Spleen (tissue), 7 donors: ENCODE results near the gene TMEM40.

Experiments
- POLR2A ChIP-seq, 3 donors: fragments of 450-650 bp; IDR thresholded peaks; one replicate each; pipeline ENCODE4 v1.5.1; 2017; ENCODE audit warnings: antibody characterized with exemption in 3 of 3, mild to moderate bottlenecking in 1 of 3
- POLR2AphosphoS5 ChIP-seq, 3 donors: sonication (generic); formaldehyde crosslinking; IDR thresholded peaks; one replicate each; pipeline ENCODE4 v1.5.1; 2017; ENCODE audit warnings: antibody characterized with exemption in 3 of 3
- TF ChIP-seq, protein P1 (sequence below), 11 experiments: fragments of 200-600 bp in 7 of 11; fragments of 450-650 bp in 4 of 11; sonication (generic) in 4 of 11; IDR thresholded peaks in 8 of 11; conservative IDR thresholded peaks in 3 of 11; 1 replicate in 7 of 11; 2 replicates in 4 of 11; pipeline versions ENCODE4 v1.4.0 to v1.8.0; 2016 to 2021; ENCODE audit warnings: antibody characterized with exemption in 11 of 11, inconsistent platforms in 4 of 11, mild to moderate bottlenecking in 1 of 11
- donor health status: DM: no; HTN: no; CAD: no; lungs with moderate emphysema.
- donor health status: DM: no; HTN: no; CAD: no.
- donor health status: DM: no; HTN: no; CAD: no.

DNA sequence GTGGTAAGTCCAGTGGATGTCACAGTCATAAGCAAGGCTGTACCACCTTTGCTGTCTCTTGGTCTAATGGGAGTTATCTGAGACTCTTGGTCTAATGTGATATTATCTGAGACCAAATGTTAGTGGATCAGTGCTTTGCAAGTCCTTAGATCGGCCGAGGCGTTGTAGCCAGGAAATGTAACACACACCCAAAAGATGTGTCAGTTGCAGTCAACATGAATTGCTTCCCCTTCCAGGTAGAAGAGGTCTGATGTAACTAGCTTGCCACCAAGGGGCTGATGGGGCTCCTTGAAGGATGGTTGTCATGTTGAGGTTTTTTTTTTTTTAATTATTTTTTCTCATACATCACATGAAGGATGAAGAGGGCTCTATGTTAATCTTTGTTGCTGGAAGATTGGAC, 49.7 kb downstream of the TMEM40 start:
- TF ChIP-seq POLR2A (IDR thresholded peaks at IDR 0.05): no peak
- TF ChIP-seq POLR2AphosphoS5 (IDR thresholded peaks at IDR 0.05): no peak
- TF ChIP-seq, protein P1, sequence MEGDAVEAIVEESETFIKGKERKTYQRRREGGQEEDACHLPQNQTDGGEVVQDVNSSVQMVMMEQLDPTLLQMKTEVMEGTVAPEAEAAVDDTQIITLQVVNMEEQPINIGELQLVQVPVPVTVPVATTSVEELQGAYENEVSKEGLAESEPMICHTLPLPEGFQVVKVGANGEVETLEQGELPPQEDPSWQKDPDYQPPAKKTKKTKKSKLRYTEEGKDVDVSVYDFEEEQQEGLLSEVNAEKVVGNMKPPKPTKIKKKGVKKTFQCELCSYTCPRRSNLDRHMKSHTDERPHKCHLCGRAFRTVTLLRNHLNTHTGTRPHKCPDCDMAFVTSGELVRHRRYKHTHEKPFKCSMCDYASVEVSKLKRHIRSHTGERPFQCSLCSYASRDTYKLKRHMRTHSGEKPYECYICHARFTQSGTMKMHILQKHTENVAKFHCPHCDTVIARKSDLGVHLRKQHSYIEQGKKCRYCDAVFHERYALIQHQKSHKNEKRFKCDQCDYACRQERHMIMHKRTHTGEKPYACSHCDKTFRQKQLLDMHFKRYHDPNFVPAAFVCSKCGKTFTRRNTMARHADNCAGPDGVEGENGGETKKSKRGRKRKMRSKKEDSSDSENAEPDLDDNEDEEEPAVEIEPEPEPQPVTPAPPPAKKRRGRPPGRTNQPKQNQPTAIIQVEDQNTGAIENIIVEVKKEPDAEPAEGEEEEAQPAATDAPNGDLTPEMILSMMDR (IDR thresholded peaks at IDR 0.05 in 8 of 11, conservative IDR thresholded peaks at IDR 0.05 in 3 of 11): no peak
